Panc1 (cell line): ENCODE data around the gene GALNT10.

ENCODE experiments used
- REST ChIP-seq, 2 experiments: IDR thresholded peaks; 2 replicates each; pipeline ENCODE4 v1.6.1; 2011 to 2012; ENCODE audit warnings: low read depth in 2 of 2, control low read depth in 1 of 2, low read length in 1 of 2, mild to moderate bottlenecking in 1 of 2, moderate library complexity in 1 of 2; ENCODE audit not compliant: insufficient read depth in 1 of 2
- TF ChIP-seq, protein P1 (sequence below): fragments of 450-650 bp; IDR thresholded peaks from 2 replicates; pipeline ENCODE4 v1.5.1; 2017; ENCODE audit warnings: mild to moderate bottlenecking

DNA sequence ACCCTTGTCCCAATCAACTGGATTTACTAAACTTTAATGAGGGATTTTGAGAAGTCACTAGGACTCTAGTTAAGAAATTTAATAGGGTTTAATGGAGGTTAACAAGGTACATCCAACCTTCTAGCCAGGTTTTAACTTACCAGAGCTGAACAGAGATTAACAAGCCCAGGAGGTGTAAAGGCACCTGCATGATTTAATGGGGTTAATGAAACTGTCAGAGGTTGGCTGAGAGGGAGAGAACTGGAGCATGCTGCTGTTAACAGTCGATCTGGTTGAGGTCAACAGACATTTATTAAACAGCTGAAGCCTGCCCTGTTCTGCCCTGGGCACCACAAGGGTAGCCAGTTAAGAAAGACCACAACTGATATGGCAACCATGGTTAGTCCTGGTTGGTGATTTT is 273.9 kb downstream of the GALNT10 start:
- TF ChIP-seq, protein P1, sequence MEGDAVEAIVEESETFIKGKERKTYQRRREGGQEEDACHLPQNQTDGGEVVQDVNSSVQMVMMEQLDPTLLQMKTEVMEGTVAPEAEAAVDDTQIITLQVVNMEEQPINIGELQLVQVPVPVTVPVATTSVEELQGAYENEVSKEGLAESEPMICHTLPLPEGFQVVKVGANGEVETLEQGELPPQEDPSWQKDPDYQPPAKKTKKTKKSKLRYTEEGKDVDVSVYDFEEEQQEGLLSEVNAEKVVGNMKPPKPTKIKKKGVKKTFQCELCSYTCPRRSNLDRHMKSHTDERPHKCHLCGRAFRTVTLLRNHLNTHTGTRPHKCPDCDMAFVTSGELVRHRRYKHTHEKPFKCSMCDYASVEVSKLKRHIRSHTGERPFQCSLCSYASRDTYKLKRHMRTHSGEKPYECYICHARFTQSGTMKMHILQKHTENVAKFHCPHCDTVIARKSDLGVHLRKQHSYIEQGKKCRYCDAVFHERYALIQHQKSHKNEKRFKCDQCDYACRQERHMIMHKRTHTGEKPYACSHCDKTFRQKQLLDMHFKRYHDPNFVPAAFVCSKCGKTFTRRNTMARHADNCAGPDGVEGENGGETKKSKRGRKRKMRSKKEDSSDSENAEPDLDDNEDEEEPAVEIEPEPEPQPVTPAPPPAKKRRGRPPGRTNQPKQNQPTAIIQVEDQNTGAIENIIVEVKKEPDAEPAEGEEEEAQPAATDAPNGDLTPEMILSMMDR = no peak
- no peak for TF ChIP-seq REST (IDR thresholded peaks at IDR 0.05; ENCODE audit: insufficient read depth in 1 of 2, low read depth in 2 of 2, low read length in 1 of 2)
